KBM-7 (cell line): Measurements from ENCODE around the gene CHTOP.
"Not testable (repeated sequence)": the region's sequence is repeated elsewhere in the genome, so short reads cannot be mapped to it uniquely, and the experiment has no call there.

Experiments
- DNase-seq: peaks from one replicate; pipeline ENCODE4 v3.0.0-alpha.2; 2015
- in situ Hi-C: fragments of 300-500 bp; cut with MboI; formaldehyde crosslinking; loops from 2 replicates; pipeline ENCODE4 v1.14.3; 2020; ENCODE audit warnings: low sequenced_read_pairs, low pct_unique_long_range_greater_than_20kb, mixed read lengths

Gene CHTOP

GRCh38 chr1:153629343-153629665 lies 4.6 kb upstream of the CHTOP start:
- no peak for DNase-seq
- in situ Hi-C loops: no loop called here

- DNase-seq: no peak
- in situ Hi-C loops: no loop called here
Observed at GRCh38 chr1:153629971-153630370, 3.9 kb upstream of the CHTOP start.

GRCh38 chr1:153630384-153630783 lies 3.5 kb upstream of the CHTOP start:
- DNase-seq: no peak
- in situ Hi-C loops: no loop called here

GRCh38 chr1:153631047-153632022 lies 2.5 kb upstream of the CHTOP start:
- no peak for DNase-seq
- in situ Hi-C loops: no loop called here

GRCh38 chr1:153633161-153633753 lies 609 bp upstream of the CHTOP start:
- DNase-seq: no peak
- in situ Hi-C loops: no loop called here

GRCh38 chr1:153635872-153636271 lies 2.0 kb downstream of the CHTOP start:
- DNase-seq: no peak
- in situ Hi-C loops: no loop called here

GRCh38 chr1:153636312-153636711 lies 2.4 kb downstream of the CHTOP start:
- in situ Hi-C loops: no loop called here
- DNase-seq: no peak

- in situ Hi-C loops: no loop called here
- DNase-seq: no peak
Observed at GRCh38 chr1:153638261-153638660, 4.4 kb downstream of the CHTOP start.

GRCh38 chr1:153639280-153639679 lies 5.4 kb downstream of the CHTOP start:
- DNase-seq: no peak
- in situ Hi-C loops: no loop called here

- DNase-seq, in situ Hi-C loops: not testable (repeated sequence)
Observed at GRCh38 chr1:153640213-153640612, 6.3 kb downstream of the CHTOP start.

- DNase-seq: no peak
- in situ Hi-C loops: no loop called here
Observed at GRCh38 chr1:153640861-153641260, 7.0 kb downstream of the CHTOP start.

- no peak for DNase-seq
- in situ Hi-C loops: no loop called here
Observed at GRCh38 chr1:153642161-153642560, 8.3 kb downstream of the CHTOP start.

- in situ Hi-C loops: no loop called here
- no peak for DNase-seq
Observed at GRCh38 chr1:153643100-153643499, 9.2 kb downstream of the CHTOP start.

GRCh38 chr1:153643816-153644215 lies 9.9 kb downstream of the CHTOP start:
- in situ Hi-C loops: no loop called here
- no peak for DNase-seq

GRCh38 chr1:153646672-153647345 lies 12.9 kb downstream of the CHTOP start:
- in situ Hi-C loops: no loop called here
- no peak for DNase-seq

GRCh38 chr1:153647346-153647714 lies 13.5 kb downstream of the CHTOP start:
- no peak for DNase-seq
- in situ Hi-C loops: no loop called here

GRCh38 chr1:153648000-153648643 lies 14.3 kb downstream of the CHTOP start:
- in situ Hi-C loops: no loop called here
- DNase-seq: no peak

GRCh38 chr1:153649137-153649862 lies 15.4 kb downstream of the CHTOP start:
- DNase-seq: no peak
- in situ Hi-C loops: no loop called here

- in situ Hi-C loops: no loop called here
- no peak for DNase-seq
Observed at GRCh38 chr1:153649863-153650235, 16.0 kb downstream of the CHTOP start.
